ENCODE results near the gene PPP2R2D. TPM values are rescaled to one million over a fixed set of nuclear protein-coding genes. Genes with fewer than 3 reads are reported as not detected.

PPP2R2D gene
- polyA plus RNA-seq, 1 donor (not counting 4 experiments of a cell fraction or from before 2014, with no cell fraction given), result 49.1 TPM

DNA sequence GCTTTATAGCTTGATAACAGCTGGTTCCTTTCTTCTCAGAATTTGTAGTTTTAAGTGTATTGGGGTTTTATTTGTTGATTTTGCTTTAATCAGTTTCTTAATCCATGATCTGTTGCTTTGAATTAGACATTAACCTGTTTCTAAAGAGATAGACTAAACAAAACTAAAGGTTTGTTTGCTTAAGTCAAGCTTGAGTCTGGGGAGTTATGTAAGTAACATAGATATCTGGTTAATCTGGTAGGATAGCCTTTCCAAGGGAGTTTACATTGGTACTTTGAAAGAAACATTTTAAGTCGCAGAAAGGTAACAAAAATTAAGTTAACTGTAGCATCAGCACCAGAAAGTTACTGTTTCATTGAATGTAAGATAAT is 5.4 kb downstream of the PPP2R2D start:
- dilution Hi-C loops (cut with MboI; ENCODE audit: extremely low pct_ligation_motif_present, low sequenced_read_pairs), result no loop called here
- H4K20me1 ChIP-seq (ENCODE audit: control insufficient read depth, extremely low read depth, insufficient read depth, low read length), result peaks cover 40% of the 10 kb centered on the region

DNA sequence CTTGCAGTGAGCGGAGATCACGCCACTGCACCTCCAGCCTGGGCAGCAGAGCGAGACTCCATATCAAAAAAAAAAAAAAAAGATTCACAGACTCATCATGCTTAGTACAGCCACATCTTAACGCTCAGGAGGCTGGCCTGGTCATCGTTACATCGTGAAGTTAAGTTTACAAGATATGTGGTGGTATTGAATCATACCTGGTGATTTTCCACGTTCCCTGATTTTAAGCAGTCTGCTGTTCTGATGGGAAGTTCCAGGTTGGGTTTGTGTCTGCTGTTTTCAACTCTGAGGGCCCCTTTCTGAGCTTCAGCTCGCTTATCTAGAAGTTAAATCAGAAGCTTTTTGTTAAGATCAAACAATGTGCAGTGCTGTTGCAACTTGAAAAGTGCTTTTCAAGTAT is 6.9 kb downstream of the PPP2R2D start:
- peaks cover 13 to 30% of the 10 kb centered on the region in 2 experiments for H3K36me3 ChIP-seq (ENCODE audit: control insufficient read depth in 2 of 2, extremely low read depth in 1 of 2, insufficient read depth in 2 of 2, low read length in 2 of 2)
- H2AFZ ChIP-seq (ENCODE audit: control insufficient read depth, low read length), result no peak overlapping the region
- H3K4me2 ChIP-seq (ENCODE audit: control insufficient read depth, extremely low read depth, insufficient read depth, low read depth, low read length), result no peak overlapping the region
- no peak overlapping the region for H3K4me3 ChIP-seq (ENCODE audit: control insufficient read depth in 2 of 3, extremely low read depth in 1 of 3, insufficient read depth in 2 of 3, low read depth in 1 of 3, low read length in 3 of 3)
- H3K9me3 ChIP-seq (ENCODE audit: control insufficient read depth, low read depth, low read length), result no peaks in the 10 kb centered on the region
- H3K27ac ChIP-seq (ENCODE audit: control insufficient read depth, insufficient read depth, low read length), result no peak overlapping the region
- H3K27me3 ChIP-seq (ENCODE audit: control insufficient read depth, extremely low read depth, insufficient read depth, low read length), result no peaks in the 10 kb centered on the region
- no peak overlapping the region for H3K9ac ChIP-seq (ENCODE audit: control insufficient read depth, extremely low read depth, insufficient read depth, low read length)
- no peak for FAIRE-seq
- H3K79me2 ChIP-seq (ENCODE audit: control insufficient read depth, insufficient read depth, low read length), result peaks cover 90% of the 10 kb centered on the region
- DNase-seq (ENCODE audit: low read depth, low spot score), result no peak
- peaks cover 19% of the 10 kb centered on the region for H3K4me1 ChIP-seq (ENCODE audit: control insufficient read depth, extremely low read depth, insufficient read depth, low read length)
- TF ChIP-seq, protein P1, sequence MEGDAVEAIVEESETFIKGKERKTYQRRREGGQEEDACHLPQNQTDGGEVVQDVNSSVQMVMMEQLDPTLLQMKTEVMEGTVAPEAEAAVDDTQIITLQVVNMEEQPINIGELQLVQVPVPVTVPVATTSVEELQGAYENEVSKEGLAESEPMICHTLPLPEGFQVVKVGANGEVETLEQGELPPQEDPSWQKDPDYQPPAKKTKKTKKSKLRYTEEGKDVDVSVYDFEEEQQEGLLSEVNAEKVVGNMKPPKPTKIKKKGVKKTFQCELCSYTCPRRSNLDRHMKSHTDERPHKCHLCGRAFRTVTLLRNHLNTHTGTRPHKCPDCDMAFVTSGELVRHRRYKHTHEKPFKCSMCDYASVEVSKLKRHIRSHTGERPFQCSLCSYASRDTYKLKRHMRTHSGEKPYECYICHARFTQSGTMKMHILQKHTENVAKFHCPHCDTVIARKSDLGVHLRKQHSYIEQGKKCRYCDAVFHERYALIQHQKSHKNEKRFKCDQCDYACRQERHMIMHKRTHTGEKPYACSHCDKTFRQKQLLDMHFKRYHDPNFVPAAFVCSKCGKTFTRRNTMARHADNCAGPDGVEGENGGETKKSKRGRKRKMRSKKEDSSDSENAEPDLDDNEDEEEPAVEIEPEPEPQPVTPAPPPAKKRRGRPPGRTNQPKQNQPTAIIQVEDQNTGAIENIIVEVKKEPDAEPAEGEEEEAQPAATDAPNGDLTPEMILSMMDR (optimal IDR thresholded peaks at IDR 0.05 in 1 of 3, IDR thresholded peaks at IDR 0.05 in 1 of 3, conservative IDR thresholded peaks at IDR 0.05 in 1 of 3; ENCODE audit: extremely low read depth in 1 of 3, insufficient read depth in 2 of 3, low read length in 3 of 3), result no peak
- no peak for TF ChIP-seq EZH2 (IDR thresholded peaks at IDR 0.05; ENCODE audit: low read length)
- peaks cover 4% of the 10 kb centered on the region for H3K9me1 ChIP-seq (ENCODE audit: control insufficient read depth, extremely low read depth, insufficient read depth, low read length)
- dilution Hi-C loops (cut with MboI; ENCODE audit: extremely low pct_ligation_motif_present, low sequenced_read_pairs), result no loop called here
- peaks cover 49% of the 10 kb centered on the region for H4K20me1 ChIP-seq (ENCODE audit: control insufficient read depth, extremely low read depth, insufficient read depth, low read length)

More for the DNA sequence above, 5.4 kb downstream of the PPP2R2D start:
- DNase-seq (ENCODE audit: low read depth, low spot score), result no peak
- no peak overlapping the region for H3K4me2 ChIP-seq (ENCODE audit: control insufficient read depth, extremely low read depth, insufficient read depth, low read depth, low read length)
- H2AFZ ChIP-seq (ENCODE audit: control insufficient read depth, low read length), result no peak overlapping the region
- FAIRE-seq, result no peak
- peaks cover 8 to 24% of the 10 kb centered on the region in 2 experiments for H3K36me3 ChIP-seq (ENCODE audit: control insufficient read depth in 2 of 2, extremely low read depth in 1 of 2, insufficient read depth in 2 of 2, low read length in 2 of 2)
- TF ChIP-seq, protein P1 (optimal IDR thresholded peaks at IDR 0.05 in 1 of 3, IDR thresholded peaks at IDR 0.05 in 1 of 3, conservative IDR thresholded peaks at IDR 0.05 in 1 of 3; ENCODE audit: extremely low read depth in 1 of 3, insufficient read depth in 2 of 3, low read length in 3 of 3), result no peak
- TF ChIP-seq EZH2 (IDR thresholded peaks at IDR 0.05; ENCODE audit: low read length), result no peak
- H3K4me3 ChIP-seq (ENCODE audit: control insufficient read depth in 2 of 3, extremely low read depth in 1 of 3, insufficient read depth in 2 of 3, low read depth in 1 of 3, low read length in 3 of 3), result no peak overlapping the region
- no peak overlapping the region for H3K9ac ChIP-seq (ENCODE audit: control insufficient read depth, extremely low read depth, insufficient read depth, low read length)
- no peaks in the 10 kb centered on the region for H3K9me3 ChIP-seq (ENCODE audit: control insufficient read depth, low read depth, low read length)
- peaks cover 89% of the 10 kb centered on the region for H3K79me2 ChIP-seq (ENCODE audit: control insufficient read depth, insufficient read depth, low read length)
- H3K27ac ChIP-seq (ENCODE audit: control insufficient read depth, insufficient read depth, low read length), result no peak overlapping the region
- H3K9me1 ChIP-seq (ENCODE audit: control insufficient read depth, extremely low read depth, insufficient read depth, low read length), result peaks cover 4% of the 10 kb centered on the region
- peaks cover 26% of the 10 kb centered on the region for H3K4me1 ChIP-seq (ENCODE audit: control insufficient read depth, extremely low read depth, insufficient read depth, low read length)
- H3K27me3 ChIP-seq (ENCODE audit: control insufficient read depth, extremely low read depth, insufficient read depth, low read length), result no peaks in the 10 kb centered on the region

Data from keratinocyte (primary cell).